ENCODE measurements around the gene NUDT5. TPM values are rescaled to one million over a fixed set of nuclear protein-coding genes. Genes with fewer than 3 reads are reported as not detected.
A peak's percentile ranks its signal among the peaks of the same experiment; 100 is the strongest.

Gene NUDT5
- total RNA-seq, 2 experiments from 2014 or later, result 95.9 to 98.6 TPM

GRCh38 chr10:12129222-12130111 lies 66.2 kb downstream of the NUDT5 start, which contains the start of gene SEC61A2:
SEC61A2 (plus strand) TSS chr10:12129677; CDS start chr10:12129788, 111 bp downstream.
- peak within 1 kb of the TSS; percentile 88 for H3K4me3 Mint-ChIP-seq
- peak; percentile 96 for ATAC-seq
- TF ChIP-seq, protein P1, sequence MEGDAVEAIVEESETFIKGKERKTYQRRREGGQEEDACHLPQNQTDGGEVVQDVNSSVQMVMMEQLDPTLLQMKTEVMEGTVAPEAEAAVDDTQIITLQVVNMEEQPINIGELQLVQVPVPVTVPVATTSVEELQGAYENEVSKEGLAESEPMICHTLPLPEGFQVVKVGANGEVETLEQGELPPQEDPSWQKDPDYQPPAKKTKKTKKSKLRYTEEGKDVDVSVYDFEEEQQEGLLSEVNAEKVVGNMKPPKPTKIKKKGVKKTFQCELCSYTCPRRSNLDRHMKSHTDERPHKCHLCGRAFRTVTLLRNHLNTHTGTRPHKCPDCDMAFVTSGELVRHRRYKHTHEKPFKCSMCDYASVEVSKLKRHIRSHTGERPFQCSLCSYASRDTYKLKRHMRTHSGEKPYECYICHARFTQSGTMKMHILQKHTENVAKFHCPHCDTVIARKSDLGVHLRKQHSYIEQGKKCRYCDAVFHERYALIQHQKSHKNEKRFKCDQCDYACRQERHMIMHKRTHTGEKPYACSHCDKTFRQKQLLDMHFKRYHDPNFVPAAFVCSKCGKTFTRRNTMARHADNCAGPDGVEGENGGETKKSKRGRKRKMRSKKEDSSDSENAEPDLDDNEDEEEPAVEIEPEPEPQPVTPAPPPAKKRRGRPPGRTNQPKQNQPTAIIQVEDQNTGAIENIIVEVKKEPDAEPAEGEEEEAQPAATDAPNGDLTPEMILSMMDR (IDR thresholded peaks at IDR 0.05), result no peak
- CTCF ChIA-PET, result interaction anchor here (0.8 to 1.4 kb wide), 8 partner anchors 13 to 340 kb away, joined by 3 to 5 read pairs (median 3); partner anchors contain the start of gene DHTKD1
- H3K36me3 Mint-ChIP-seq (ENCODE audit: low read depth), result peaks cover 14% of the 10 kb centered on the region
- DNase-seq, result peak; percentile 96
- intact Hi-C loops (cut with micrococcal nuclease), result loop anchor here (2.0 to 10.0 kb wide), 2 partner anchors 61 to 85 kb away; partner anchors contain the start of genes DHTKD1 and UPF2
- H3K27me3 Mint-ChIP-seq, result no peaks in the 10 kb centered on the region
- H3K27ac Mint-ChIP-seq, result peak within 1 kb of the TSS; percentile 78
- peaks cover 21% of the 10 kb centered on the region for H3K4me1 Mint-ChIP-seq (ENCODE audit: low read depth)
- POLR2A ChIA-PET, result interaction anchor here (0.5 to 1.9 kb wide), 7 partner anchors 50 to 227 kb away, joined by 3 to 8 read pairs (median 4); partner anchors contain the start of genes CDC123, NUDT5 and UPF2
- H3K9me3 Mint-ChIP-seq, result no peaks in the 10 kb centered on the region

GRCh38 chr10:12121673-12122072 lies 74.0 kb downstream of the NUDT5 start:
- CTCF ChIA-PET, result no interaction called here
- Mint-ChIP-seq H3K36me3 (ENCODE audit: low read depth) (peaks cover 32% of the 10 kb centered on the region), H3K27me3 (no peaks in the 10 kb centered on the region), H3K27ac (peak overlapping the region; percentile 96), H3K4me3 (peak overlapping the region; percentile 50), H3K9me3 (no peaks in the 10 kb centered on the region), H3K4me1 (ENCODE audit: low read depth) (peaks cover 29% of the 10 kb centered on the region)
- intact Hi-C loops (cut with micrococcal nuclease), result loop anchor here (10.0 kb wide), 1 partner anchor 77 kb away; the partner anchor contains the start of gene UPF2
- ATAC-seq, result no peak
- POLR2A ChIA-PET, result interaction anchor here (1.2 to 2.9 kb wide), 3 partner anchors 13 to 79 kb away, joined by 3 to 9 read pairs (median 7); partner anchors contain the start of genes CDC123, NUDT5 and UPF2
- no peak for DNase-seq
- TF ChIP-seq, protein P1 (IDR thresholded peaks at IDR 0.05), result no peak

Small RNA genes within 50 kb of the gene (microRNA-seq; reads per million reads assigned to microRNA genes)
- gene MIR548AK (ENCODE audit: borderline microRNAs expressed, borderline replicate concordance), result not detected

Other genes with a start within 250 kb of the NUDT5 start
- gene UPF2, start 153.1 kb downstream of the NUDT5 start, total RNA-seq, result 10 to 100 TPM; 27.9 to 29.4 TPM
- 10 to 100 TPM; 13.1 to 13.5 TPM for gene DHTKD1, start 126.9 kb downstream of the NUDT5 start, total RNA-seq
- 10 to 100 TPM; 10.8 to 12.0 TPM for gene SEC61A2, start 66.2 kb downstream of the NUDT5 start, total RNA-seq
- 100 to 1,000 TPM; 123 to 125 TPM for gene CDC123, start 297 bp upstream of the NUDT5 start, total RNA-seq
- gene CAMK1D, start 153.7 kb upstream of the NUDT5 start, total RNA-seq, result 10 to 100 TPM; 13.8 TPM

Measured in activated CD8-positive, alpha-beta T cell treated with anti-CD3 and anti-CD28 coated beads for 36 hours (primary cell).